Measurements from ENCODE around the gene SLAMF8. TPM values are rescaled to one million over a fixed set of nuclear protein-coding genes. Genes with fewer than 3 reads are reported as not detected.

Gene SLAMF8
- total RNA-seq, 1 experiment from 2014 or later = not detected

- Mint-ChIP-seq H3K27ac (ENCODE audit: unreplicated experiment) (no peak overlapping the region), H3K27me3 (ENCODE audit: insufficient read depth, unreplicated experiment) (peaks cover 12% of the 10 kb centered on the region), H3K4me1 (ENCODE audit: low read depth, unreplicated experiment) (no peaks in the 10 kb centered on the region), H3K4me3 (ENCODE audit: unreplicated experiment) (no peak overlapping the region), H3K9me3 (ENCODE audit: unreplicated experiment) (no peaks in the 10 kb centered on the region), H3K36me3 (ENCODE audit: insufficient read depth, unreplicated experiment) (no peaks in the 10 kb centered on the region)
- Histone ChIP-seq H3K27me3 (replicated peaks; ENCODE audit: control insufficient read depth, insufficient read depth, low read length) (no peaks in the 10 kb centered on the region), H3K4me1 (no peaks in the 10 kb centered on the region), H3K4me3 (ENCODE audit: low read depth, low read length) (no peak overlapping the region), H3K36me3 (ENCODE audit: control insufficient read depth, insufficient read depth, low read length) (no peaks in the 10 kb centered on the region), H3K9me3 (no peaks in the 10 kb centered on the region)
- intact Hi-C loops (cut with micrococcal nuclease; ENCODE audit: unreplicated experiment) = no loop called here
- ChIA-PET POLR2A (no interaction called here), CTCF (interaction anchor here (0.7 to 2.1 kb wide), 2 partner anchors 88 to 203 kb away, joined by 3 to 9 read pairs; no protein-coding TSS in a partner anchor)
- TF ChIP-seq CTCF (IDR thresholded peaks at IDR 0.05; ENCODE audit: insufficient read depth in 1 of 2, low read depth in 1 of 2, low read length in 1 of 2, severe bottlenecking in 1 of 2, unreplicated experiment in 1 of 2) = no peak
- no TSS peak for BruUV-seq (replicated peaks)
- DNase-seq = no peak
These were observed 21.7 kb upstream of the SLAMF8 start for GRCh38 chr1:159804924-159805323.

- peaks cover 3% of the 10 kb centered on the region for H3K27me3 Mint-ChIP-seq (ENCODE audit: insufficient read depth, unreplicated experiment)
These were observed 10.7 kb upstream of the SLAMF8 start for GRCh38 chr1:159815926-159816325.

GRCh38 chr1:159817276-159818041 lies 9.2 kb upstream of the SLAMF8 start:
- Histone ChIP-seq H3K27me3 (replicated peaks; ENCODE audit: control insufficient read depth, insufficient read depth, low read length) (no peaks in the 10 kb centered on the region), H3K9me3 (no peaks in the 10 kb centered on the region), H3K4me3 (ENCODE audit: low read depth, low read length) (no peak overlapping the region), H3K36me3 (ENCODE audit: control insufficient read depth, insufficient read depth, low read length) (no peaks in the 10 kb centered on the region), H3K4me1 (no peaks in the 10 kb centered on the region)
- Mint-ChIP-seq H3K4me1 (ENCODE audit: low read depth, unreplicated experiment) (no peaks in the 10 kb centered on the region), H3K36me3 (ENCODE audit: insufficient read depth, unreplicated experiment) (no peaks in the 10 kb centered on the region), H3K27me3 (ENCODE audit: insufficient read depth, unreplicated experiment) (peaks cover 3% of the 10 kb centered on the region), H3K27ac (ENCODE audit: unreplicated experiment) (no peak overlapping the region), H3K4me3 (ENCODE audit: unreplicated experiment) (no peak overlapping the region), H3K9me3 (ENCODE audit: unreplicated experiment) (no peaks in the 10 kb centered on the region)
- ChIA-PET CTCF (interaction anchor here (0.9 kb wide), 1 partner anchor 19 kb away, joined by 4 read pairs; no protein-coding TSS in a partner anchor), POLR2A (no interaction called here)
- no peak for TF ChIP-seq CTCF (IDR thresholded peaks at IDR 0.05; ENCODE audit: insufficient read depth in 1 of 2, low read depth in 1 of 2, low read length in 1 of 2, severe bottlenecking in 1 of 2, unreplicated experiment in 1 of 2)
- intact Hi-C loops (cut with micrococcal nuclease; ENCODE audit: unreplicated experiment) = no loop called here
- BruUV-seq (replicated peaks) = no TSS peak
- peak in 1 of 2 experiments; percentile 14 for DNase-seq

More at GRCh38 chr1:159815926-159816325, 10.7 kb upstream of the SLAMF8 start:
- H3K9me3 Mint-ChIP-seq (ENCODE audit: unreplicated experiment) = no peaks in the 10 kb centered on the region
- DNase-seq = no peak
- Histone ChIP-seq H3K27me3 (replicated peaks; ENCODE audit: control insufficient read depth, insufficient read depth, low read length) (no peaks in the 10 kb centered on the region), H3K4me1 (no peaks in the 10 kb centered on the region), H3K36me3 (ENCODE audit: control insufficient read depth, insufficient read depth, low read length) (no peaks in the 10 kb centered on the region), H3K9me3 (no peaks in the 10 kb centered on the region), H3K4me3 (ENCODE audit: low read depth, low read length) (no peak overlapping the region)
- BruUV-seq (replicated peaks) = no TSS peak
- H3K27ac Mint-ChIP-seq (ENCODE audit: unreplicated experiment) = no peak overlapping the region
- no peaks in the 10 kb centered on the region for H3K4me1 Mint-ChIP-seq (ENCODE audit: low read depth, unreplicated experiment)
- TF ChIP-seq CTCF (IDR thresholded peaks at IDR 0.05; ENCODE audit: insufficient read depth in 1 of 2, low read depth in 1 of 2, low read length in 1 of 2, severe bottlenecking in 1 of 2, unreplicated experiment in 1 of 2) = no peak
- ChIA-PET POLR2A (no interaction called here), CTCF (interaction anchor here (1.3 kb wide), 1 partner anchor 17 kb away, joined by 3 read pairs; no protein-coding TSS in a partner anchor)
- no peak overlapping the region for H3K4me3 Mint-ChIP-seq (ENCODE audit: unreplicated experiment)
- no peaks in the 10 kb centered on the region for H3K36me3 Mint-ChIP-seq (ENCODE audit: insufficient read depth, unreplicated experiment)
- intact Hi-C loops (cut with micrococcal nuclease; ENCODE audit: unreplicated experiment) = no loop called here
